ENCODE results near the gene GPR108. TPM values are rescaled to one million over a fixed set of nuclear protein-coding genes. Genes with fewer than 3 reads are reported as not detected.

The GPR108 gene
- polyA plus RNA-seq, 3 donors = 90.9 to 147 (median 129) TPM

DNA sequence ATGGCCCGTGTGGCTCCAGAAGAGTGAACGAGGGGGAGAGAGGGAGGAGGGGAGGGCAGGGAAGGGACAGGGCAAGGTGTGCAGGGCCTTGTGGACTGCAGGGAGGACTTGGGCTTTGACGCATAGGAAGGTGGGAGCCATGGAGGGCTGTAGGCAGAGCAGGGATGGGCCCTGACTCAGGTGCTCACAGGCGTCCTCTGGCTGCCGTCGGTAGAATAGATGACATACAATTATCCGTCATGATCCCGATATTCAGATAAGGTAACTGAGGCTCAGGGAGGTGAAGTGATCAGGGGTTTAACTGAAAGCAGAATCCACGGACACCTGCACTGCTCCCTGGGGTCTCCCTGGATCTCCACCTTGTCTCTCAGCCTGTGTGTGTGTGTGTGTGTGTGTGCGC, 20.3 kb downstream of the GPR108 start:
- 80% methylated on average over 9 of the region's 10 CpGs for WGBS (ENCODE audit: insufficient coverage)
- Histone ChIP-seq H3K79me2 (ENCODE audit: insufficient read depth, low read length) (no peaks in the 10 kb centered on the region), H3K4me1 (ENCODE audit: control insufficient read depth in 1 of 2, insufficient read depth in 2 of 2, low read length in 2 of 2) (peaks cover 23 to 31% of the 10 kb centered on the region in 2 donors), H3K4me3 (replicated peaks in 1 of 3; ENCODE audit: low read depth in 2 of 3, low read length in 3 of 3) (no peak overlapping the region), H2AFZ (ENCODE audit: insufficient read depth, low read depth, low read length, poor library complexity, severe bottlenecking) (no peak overlapping the region), H3K36me3 (replicated peaks in 1 of 2; ENCODE audit: control insufficient read depth in 1 of 2, insufficient read depth in 2 of 2, low read length in 2 of 2) (no peaks in the 10 kb centered on the region), H3K4me2 (replicated peaks; ENCODE audit: extremely low read depth, low read length, poor library complexity, severe bottlenecking) (no peak overlapping the region), H4K20me1 (ENCODE audit: insufficient read depth, low read length) (no peaks in the 10 kb centered on the region), H3K9me3 (replicated peaks in 1 of 2; ENCODE audit: control insufficient read depth in 1 of 2, insufficient read depth in 1 of 2, low read length in 2 of 2) (no peaks in the 10 kb centered on the region), H3K9ac (ENCODE audit: insufficient read depth, low read length, poor library complexity, severe bottlenecking) (no peak overlapping the region), H3K27ac (ENCODE audit: low read depth in 1 of 2, low read length in 2 of 2) (no peak overlapping the region), H3K27me3 (ENCODE audit: control insufficient read depth in 2 of 2, insufficient read depth in 2 of 2, low read length in 2 of 2) (peaks cover 0 to 5% of the 10 kb centered on the region in 2 donors)
- peaks cover 0 to 6% (median 0%) of the 10 kb centered on the region in 7 donors for H3K9me3 Mint-ChIP-seq
- no peak for DNase-seq
- H3K36me3 Mint-ChIP-seq = no peaks in the 10 kb centered on the region
- TF ChIP-seq, protein P1, sequence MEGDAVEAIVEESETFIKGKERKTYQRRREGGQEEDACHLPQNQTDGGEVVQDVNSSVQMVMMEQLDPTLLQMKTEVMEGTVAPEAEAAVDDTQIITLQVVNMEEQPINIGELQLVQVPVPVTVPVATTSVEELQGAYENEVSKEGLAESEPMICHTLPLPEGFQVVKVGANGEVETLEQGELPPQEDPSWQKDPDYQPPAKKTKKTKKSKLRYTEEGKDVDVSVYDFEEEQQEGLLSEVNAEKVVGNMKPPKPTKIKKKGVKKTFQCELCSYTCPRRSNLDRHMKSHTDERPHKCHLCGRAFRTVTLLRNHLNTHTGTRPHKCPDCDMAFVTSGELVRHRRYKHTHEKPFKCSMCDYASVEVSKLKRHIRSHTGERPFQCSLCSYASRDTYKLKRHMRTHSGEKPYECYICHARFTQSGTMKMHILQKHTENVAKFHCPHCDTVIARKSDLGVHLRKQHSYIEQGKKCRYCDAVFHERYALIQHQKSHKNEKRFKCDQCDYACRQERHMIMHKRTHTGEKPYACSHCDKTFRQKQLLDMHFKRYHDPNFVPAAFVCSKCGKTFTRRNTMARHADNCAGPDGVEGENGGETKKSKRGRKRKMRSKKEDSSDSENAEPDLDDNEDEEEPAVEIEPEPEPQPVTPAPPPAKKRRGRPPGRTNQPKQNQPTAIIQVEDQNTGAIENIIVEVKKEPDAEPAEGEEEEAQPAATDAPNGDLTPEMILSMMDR (IDR thresholded peaks at IDR 0.05) = no peak
- peaks cover 27% of the 10 kb centered on the region for H3K4me1 Mint-ChIP-seq
- H3K27ac Mint-ChIP-seq = no peak overlapping the region
- H3K4me3 Mint-ChIP-seq = peak overlapping the region in 1 of 2 donors; percentile 48
- intact Hi-C loops (cut with micrococcal nuclease) = no loop called here
- H3K27me3 Mint-ChIP-seq (ENCODE audit: low read depth in 3 of 3) = peaks cover 11 to 25% (median 15%) of the 10 kb centered on the region in 3 donors

DNA sequence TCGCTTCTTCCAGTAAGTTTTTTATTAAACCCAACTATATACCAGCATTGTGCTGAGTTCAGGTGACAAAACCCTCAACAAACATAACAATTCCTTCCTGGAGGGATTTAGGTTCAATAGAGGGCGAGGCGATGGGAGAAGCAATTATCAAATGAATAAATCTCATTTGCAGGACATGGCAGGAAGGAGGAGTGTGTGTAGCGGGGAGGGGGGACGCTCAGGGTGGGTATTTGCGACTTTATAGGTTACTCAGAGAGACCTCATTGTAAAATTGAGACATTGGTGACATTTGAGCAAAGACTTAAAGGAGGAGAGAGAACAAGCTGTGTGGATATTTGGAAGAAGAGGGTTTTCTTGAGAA, 20.8 kb downstream of the GPR108 start:
- intact Hi-C loops (cut with micrococcal nuclease) = no loop called here
- Histone ChIP-seq H3K4me1 (ENCODE audit: control insufficient read depth in 1 of 2, insufficient read depth in 2 of 2, low read length in 2 of 2) (peaks cover 19 to 26% of the 10 kb centered on the region in 2 donors), H3K27me3 (ENCODE audit: control insufficient read depth in 2 of 2, insufficient read depth in 2 of 2, low read length in 2 of 2) (peaks cover 0 to 9% of the 10 kb centered on the region in 2 donors), H3K4me3 (replicated peaks in 1 of 3; ENCODE audit: low read depth in 2 of 3, low read length in 3 of 3) (no peak overlapping the region), H3K27ac (ENCODE audit: low read depth in 1 of 2, low read length in 2 of 2) (no peak overlapping the region), H3K9me3 (replicated peaks in 1 of 2; ENCODE audit: control insufficient read depth in 1 of 2, insufficient read depth in 1 of 2, low read length in 2 of 2) (no peaks in the 10 kb centered on the region), H3K79me2 (ENCODE audit: insufficient read depth, low read length) (no peaks in the 10 kb centered on the region), H2AFZ (ENCODE audit: insufficient read depth, low read depth, low read length, poor library complexity, severe bottlenecking) (no peak overlapping the region), H4K20me1 (ENCODE audit: insufficient read depth, low read length) (no peaks in the 10 kb centered on the region), H3K9ac (ENCODE audit: insufficient read depth, low read length, poor library complexity, severe bottlenecking) (no peak overlapping the region), H3K4me2 (replicated peaks; ENCODE audit: extremely low read depth, low read length, poor library complexity, severe bottlenecking) (no peak overlapping the region), H3K36me3 (replicated peaks in 1 of 2; ENCODE audit: control insufficient read depth in 1 of 2, insufficient read depth in 2 of 2, low read length in 2 of 2) (no peaks in the 10 kb centered on the region)
- peaks cover 11 to 28% (median 17%) of the 10 kb centered on the region in 3 donors for H3K27me3 Mint-ChIP-seq (ENCODE audit: low read depth in 3 of 3)
- no peak overlapping the region for H3K27ac Mint-ChIP-seq
- peaks cover 0 to 6% (median 0%) of the 10 kb centered on the region in 7 donors for H3K9me3 Mint-ChIP-seq
- peak overlapping the region in 1 of 2 donors; percentile 32 for H3K4me3 Mint-ChIP-seq
- TF ChIP-seq, protein P1 (IDR thresholded peaks at IDR 0.05) = no peak
- WGBS (ENCODE audit: insufficient coverage) = 71% methylated on average over 3 of the region's 6 CpGs
- H3K4me1 Mint-ChIP-seq = peaks cover 22% of the 10 kb centered on the region
- H3K36me3 Mint-ChIP-seq = no peaks in the 10 kb centered on the region
- no peak for DNase-seq

All from CD14-positive monocyte (primary cell).